GM19467 (cell line): ENCODE data around the gene CEL.
"Not testable (repeated sequence)": the region's sequence is repeated elsewhere in the genome, so short reads cannot be mapped to it uniquely, and the experiment has no call there.

Experiments
- ATAC-seq: cut with Tn5 transposase; IDR thresholded peaks from one replicate; pipeline ENCODE4 v1.9.1; 2021; ENCODE audit warnings: mild to moderate bottlenecking, moderate library complexity; ENCODE audit not compliant: unreplicated experiment

Gene CEL

GRCh38 chr9:133061764-133062145, at the start of gene CEL:
Gene CEL, plus strand, starts transcription at chr9:133061981. Its CDS starts 22 bp downstream, at chr9:133062003.
- not testable (repeated sequence) for ATAC-seq

GRCh38 chr9:133014696-133015095, 47.1 kb upstream of the CEL start:
- no peak for ATAC-seq

- ATAC-seq, result no peak
Observed at GRCh38 chr9:133023117-133023890, 38.5 kb upstream of the CEL start.

GRCh38 chr9:133026426-133026825, 35.4 kb upstream of the CEL start:
- no peak for ATAC-seq

- ATAC-seq, result no peak
Observed at GRCh38 chr9:133027134-133027533, 34.6 kb upstream of the CEL start.

GRCh38 chr9:133028221-133028620, 33.6 kb upstream of the CEL start:
- ATAC-seq, result no peak

GRCh38 chr9:133029994-133030316, 31.8 kb upstream of the CEL start:
- ATAC-seq, result no peak

GRCh38 chr9:133030317-133031129, 31.3 kb upstream of the CEL start, which contains the start of gene GTF3C5:
Gene GTF3C5, plus strand, starts transcription at chr9:133030997. Its CDS starts 15 bp downstream, at chr9:133031012.
- peak; percentile 93 for ATAC-seq

- ATAC-seq, result no peak
Observed at GRCh38 chr9:133031130-133031422, 30.7 kb upstream of the CEL start.

- ATAC-seq, result no peak
Observed at GRCh38 chr9:133031496-133031911, 30.3 kb upstream of the CEL start.

GRCh38 chr9:133032171-133032570, 29.6 kb upstream of the CEL start:
- no peak for ATAC-seq

GRCh38 chr9:133035669-133036068, 26.1 kb upstream of the CEL start:
- no peak for ATAC-seq

- ATAC-seq, result no peak
Observed at GRCh38 chr9:133037775-133038515, 23.8 kb upstream of the CEL start.

GRCh38 chr9:133040892-133041479, 20.8 kb upstream of the CEL start:
- ATAC-seq, result not testable (repeated sequence)

GRCh38 chr9:133041958-133042357, 19.8 kb upstream of the CEL start:
- ATAC-seq, result no peak

- no peak for ATAC-seq
Observed at GRCh38 chr9:133042676-133043075, 19.1 kb upstream of the CEL start.

- no peak for ATAC-seq
Observed at GRCh38 chr9:133043449-133044035, 18.2 kb upstream of the CEL start.

- ATAC-seq, result no peak
Observed at GRCh38 chr9:133044125-133044524, 17.7 kb upstream of the CEL start.

- ATAC-seq, result no peak
Observed at GRCh38 chr9:133044661-133045060, 17.1 kb upstream of the CEL start.

- no peak for ATAC-seq
Observed at GRCh38 chr9:133045132-133045531, 16.6 kb upstream of the CEL start.
